K562 (cell line): Measurements from ENCODE around the gene TRABD2B. TPM values are rescaled to one million over a fixed set of nuclear protein-coding genes. Genes with fewer than 3 reads are reported as not detected.

Experiments
- ATAC-seq: fragments of 200-7000 bp; cut with Tn5 transposase; 3 replicates; pipeline ENCODE4 v1.9.1; 2020; ENCODE audit warnings: moderate library complexity
- BruUV-seq: library from RNA; stranded (reverse); fragments of 400-500 nt; replicated peaks from 2 replicates; lab custom pipeline; 2021; lab: Mats Ljungman, UMichigan
- CTCF ChIA-PET: fragments of 300-600 bp; formaldehyde crosslinking; extraction: SDS; loops from one replicate; lab custom pipeline; 2021; ENCODE audit warnings: low intra/inter-chr PET ratio; lab: Yijun Ruan, JAX
- POLR2A ChIA-PET: fragments of 300-600, 350-650 bp; sonication (Branson Sonifier 250); formaldehyde crosslinking; extraction: SDS; loops from one replicate; lab custom pipeline; 2021; ENCODE audit warnings: antibody characterized with exemption, inconsistent platforms; lab: Yijun Ruan, JAX
- DNase-seq, 4 experiments: peaks; one replicate each; pipeline versions ENCODE4 v3.0.0 to v3.0.0-alpha.2; 2011 to 2018; ENCODE audit warnings: low spot score in 3 of 4, mixed read lengths in 3 of 4; ENCODE audit errors: extremely low read depth in 1 of 4
- FAIRE-seq: peaks from 2 replicates; lab custom pipeline; 2011; peaks lifted over from hg19 to GRCh38; lab: Jason Lieb, UNC
- H2AFZ ChIP-seq: 2 replicates; pipeline ENCODE4 v1.6.0; 2011; ENCODE audit warnings: low read depth, low read length, control low read depth, inconsistent platforms
- H3K27ac ChIP-seq: fragments of 200-600 bp; 3 replicates; pipeline ENCODE4 v1.8.0; 2011; ENCODE audit warnings: low read depth, mild to moderate bottlenecking, control low read depth, inconsistent platforms, low read length, moderate library complexity, mixed read lengths; ENCODE audit errors: extremely low read depth
- H3K27me3 ChIP-seq, 2 experiments: fragments of 300-600 bp in 1 of 2; 2 replicates in 1 of 2; 3 replicates in 1 of 2; pipeline versions ENCODE4 v1.6.0 to v1.8.0; 2011; ENCODE audit warnings: inconsistent platforms in 2 of 2, low read length in 2 of 2, mild to moderate bottlenecking in 1 of 2, mixed read lengths in 1 of 2, moderate library complexity in 1 of 2; ENCODE audit not compliant: control insufficient read depth in 2 of 2, insufficient read depth in 2 of 2
- H3K36me3 ChIP-seq: fragments of 300-600 bp; 3 replicates; pipeline ENCODE4 v1.8.0; 2011; ENCODE audit warnings: mild to moderate bottlenecking, low read length, inconsistent platforms; ENCODE audit not compliant: control insufficient read depth, insufficient read depth
- H3K4me1 ChIP-seq, 2 experiments: fragments of 200-600 bp in 1 of 2; replicated peaks in 1 of 2; 2 replicates in 1 of 2; 3 replicates in 1 of 2; pipeline versions ENCODE4 v1.5.1 to v1.8.0; 2011; ENCODE audit warnings: inconsistent platforms in 2 of 2, low read length in 2 of 2, mild to moderate bottlenecking in 1 of 2, mixed read lengths in 1 of 2, moderate library complexity in 1 of 2; ENCODE audit not compliant: control insufficient read depth in 2 of 2, insufficient read depth in 2 of 2
- H3K4me2 ChIP-seq: 2 replicates; pipeline ENCODE4 v1.6.1; 2011; ENCODE audit warnings: low read length, control low read depth, inconsistent platforms, mixed read lengths; ENCODE audit not compliant: insufficient read depth
- H3K4me3 ChIP-seq: fragments of 200-600 bp; sonication (generic), shearing (Covaris generic); 2 replicates; pipeline ENCODE4 v1.5.1; 2016; ENCODE audit warnings: control low read depth, inconsistent platforms
- H3K79me2 ChIP-seq: fragments of 200-600 bp; 3 replicates; pipeline ENCODE4 v1.8.0; 2011; ENCODE audit warnings: low read length, inconsistent platforms; ENCODE audit not compliant: control insufficient read depth, insufficient read depth
- H3K9ac ChIP-seq, 2 experiments: 2 replicates each; pipeline versions ENCODE4 v1.6.0 to v1.6.1; 2011; ENCODE audit warnings: low read depth in 2 of 2, low read length in 2 of 2, control low read depth in 1 of 2, inconsistent platforms in 1 of 2, mild to moderate bottlenecking in 1 of 2, mixed read lengths in 1 of 2; ENCODE audit not compliant: insufficient read depth in 1 of 2
- H3K9me1 ChIP-seq: one replicate; pipeline ENCODE4 v1.6.0; 2011; ENCODE audit warnings: inconsistent platforms, mild to moderate bottlenecking, low read length, moderate library complexity; ENCODE audit not compliant: control insufficient read depth, insufficient read depth
- H3K9me3 ChIP-seq: replicated peaks from 2 replicates; pipeline ENCODE4 v1.5.1; 2011; ENCODE audit warnings: low read depth, low read length, inconsistent platforms; ENCODE audit not compliant: control insufficient read depth, insufficient read depth
- H4K20me1 ChIP-seq: replicated peaks from 2 replicates; pipeline ENCODE4 v1.6.1; 2011; ENCODE audit warnings: low read length, inconsistent platforms, mixed read lengths; ENCODE audit not compliant: control insufficient read depth, insufficient read depth
- ATF1 ChIP-seq, 2 experiments: fragments of 450-650 bp in 1 of 2; IDR thresholded peaks; 2 replicates each; pipeline ENCODE4 v1.6.1; 2016; ENCODE audit warnings: missing compliant biosample characterization in 1 of 2, missing genetic modification characterization in 1 of 2
- DDX20 ChIP-seq: fragments of 450-650 bp; IDR thresholded peaks from 2 replicates; pipeline ENCODE4 v1.6.1; 2016; ENCODE audit warnings: missing genetic modification characterization, low read depth, mild to moderate bottlenecking, missing compliant biosample characterization, moderate library complexity
- HSF4 ChIP-seq: fragments of 250-450 bp; sonication (Bioruptor Pico); IDR thresholded peaks from 2 replicates; pipeline ENCODE4 v2.1.2; 2022; ENCODE audit warnings: mild to moderate bottlenecking, moderate library complexity, borderline replicate concordance
- NFE2L1 ChIP-seq: fragments of 450-650 bp; IDR thresholded peaks from 2 replicates; pipeline ENCODE4 v1.6.1; 2016; ENCODE audit warnings: missing genetic modification characterization, low read depth, mild to moderate bottlenecking, missing compliant biosample characterization, moderate library complexity, borderline replicate concordance
- PCBP1 ChIP-seq: fragments of 200-400 bp; formaldehyde crosslinking; IDR thresholded peaks from 2 replicates; pipeline ENCODE4 v1.6.1; 2018; ENCODE audit warnings: mild to moderate bottlenecking, low read depth, low read length; ENCODE audit not compliant: poor library complexity, severe bottlenecking
- RFX1 ChIP-seq: fragments of 450-650 bp; IDR thresholded peaks from 2 replicates; pipeline ENCODE4 v1.6.1; 2016; ENCODE audit warnings: mild to moderate bottlenecking, moderate library complexity
- WGBS: fragments of 100-300 bp; shearing (Covaris generic); methylation state at CpG from one replicate; pipeline ENCODE4 v1.1.6; 2016; ENCODE audit warnings: low coverage, mixed read lengths; ENCODE audit not compliant: insufficient coverage; ENCODE audit errors: missing lambda C conversion rate; 5-methylcytosine and 5-hydroxymethylcytosine counted together
- in situ Hi-C: fragments of 300-500 bp; cut with MboI; formaldehyde crosslinking; loops from 4 replicates; pipeline ENCODE4 v1.15.0; 2018; ENCODE audit warnings: inconsistent platforms, mixed read lengths
- intact Hi-C: fragments of 100-400 bp; cut with micrococcal nuclease; formaldehyde crosslinking; loops from 2 replicates; pipeline ENCODE4 v1.14.2; 2022
- polyA plus RNA-seq, 8 experiments: library from polyadenylated mRNA; depleted of rRNA in 4 of 8; stranded (reverse) in 5 of 8; unstranded in 3 of 8; fragments of >200 nt; fragmentation: Nextera tagmentation in 2 of 8; fragmentation: Illumina TruSeq in 1 of 8; extraction: Ambion mirVana in 2 of 8; extraction: Trizol in 1 of 8; gene quantifications; 2 replicates each; pipeline versions ENCODE4 v1.2.1 to v1.2.3, GENCODE V29; 2011 to 2014; ENCODE audit warnings: inconsistent platforms in 1 of 8, missing spikeins in 1 of 8
- total RNA-seq, 7 experiments: library from RNA; depleted of rRNA in 6 of 7; stranded (reverse); fragments of >200 nt in 6 of 7; fragmentation: Illumina TruSeq in 2 of 7; extraction: Trizol in 2 of 7; gene quantifications; 2 replicates each; pipeline versions ENCODE4 v1.2.1 to v1.2.3, GENCODE V29; 2011 to 2021; ENCODE audit warnings: low replicate concordance in 1 of 7
- TF ChIP-seq, protein P1 (sequence below): fragments of 450-650 bp; IDR thresholded peaks from 2 replicates; pipeline ENCODE4 v1.6.1; 2016; ENCODE audit warnings: low read depth

Gene TRABD2B
- total and polyA plus RNA-seq, 9 of the 15 experiments (the other 6 are each of a cell fraction or from before 2014, with no cell fraction given), result not detected

DNA sequence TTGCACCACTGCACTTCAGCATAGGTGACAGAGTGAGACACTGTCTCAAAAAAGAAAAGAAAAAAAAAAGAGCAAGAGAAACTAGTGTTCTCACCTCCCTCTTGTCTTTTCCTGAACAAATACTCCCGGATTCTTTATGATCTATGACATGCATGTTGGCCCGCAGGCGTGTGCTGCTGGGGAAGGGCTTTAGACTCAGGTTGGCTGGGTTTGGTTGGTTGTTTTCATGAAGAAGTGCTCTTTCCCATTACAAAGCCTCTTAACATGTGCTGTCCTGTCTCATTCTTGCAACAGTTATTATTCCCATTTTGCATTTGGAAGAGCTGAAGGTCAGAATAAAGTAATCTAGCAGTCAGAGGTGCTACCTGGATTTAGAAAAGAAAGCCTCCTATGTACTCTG, 79.5 kb downstream of the TRABD2B start:
- Histone ChIP-seq H3K9ac (no peak overlapping the region), H3K4me2 (no peak overlapping the region), H3K4me3 (no peak overlapping the region), H3K4me1 (peaks cover 0 to 3% of the 10 kb centered on the region in 2 experiments; a peak in 2 of 5 replicates), H4K20me1 (0 out of 2 replicates have a peak, but pooled peaks cover 4% of the 10 kb centered on the region), H2AFZ (no peak overlapping the region), H3K36me3 (no peaks in the 10 kb centered on the region), H3K79me2 (no peaks in the 10 kb centered on the region), H3K9me3 (no peaks in the 10 kb centered on the region), H3K9me1 (no peaks in the 10 kb centered on the region), H3K27me3 (peaks cover 0 to 12% of the 10 kb centered on the region in 2 experiments; a peak in 2 of 5 replicates), H3K27ac (no peak overlapping the region)
- in situ Hi-C loops (no loop called here), intact Hi-C loops (no loop called here)
- no TSS peak for BruUV-seq
- no peak for ATAC-seq
- POLR2A ChIA-PET, result interaction anchor here (1.0 kb wide), 1 partner anchor 191 kb away, joined by 4 read pairs; no protein-coding TSS in a partner anchor
- no peak for FAIRE-seq
- CTCF ChIA-PET, result no interaction called here
- no peak for DNase-seq
- WGBS, result 3% methylated on average over 3 of the region's 3 CpGs
- TF ChIP-seq DDX20 (tag), result no peak
- no peak for TF ChIP-seq ATF1 (CRISPR knock-in tag; IDR thresholded peaks at IDR 0.05)
- no peak for TF ChIP-seq ATF1 (tag; IDR thresholded peaks at IDR 0.05)
- TF ChIP-seq, protein P1, sequence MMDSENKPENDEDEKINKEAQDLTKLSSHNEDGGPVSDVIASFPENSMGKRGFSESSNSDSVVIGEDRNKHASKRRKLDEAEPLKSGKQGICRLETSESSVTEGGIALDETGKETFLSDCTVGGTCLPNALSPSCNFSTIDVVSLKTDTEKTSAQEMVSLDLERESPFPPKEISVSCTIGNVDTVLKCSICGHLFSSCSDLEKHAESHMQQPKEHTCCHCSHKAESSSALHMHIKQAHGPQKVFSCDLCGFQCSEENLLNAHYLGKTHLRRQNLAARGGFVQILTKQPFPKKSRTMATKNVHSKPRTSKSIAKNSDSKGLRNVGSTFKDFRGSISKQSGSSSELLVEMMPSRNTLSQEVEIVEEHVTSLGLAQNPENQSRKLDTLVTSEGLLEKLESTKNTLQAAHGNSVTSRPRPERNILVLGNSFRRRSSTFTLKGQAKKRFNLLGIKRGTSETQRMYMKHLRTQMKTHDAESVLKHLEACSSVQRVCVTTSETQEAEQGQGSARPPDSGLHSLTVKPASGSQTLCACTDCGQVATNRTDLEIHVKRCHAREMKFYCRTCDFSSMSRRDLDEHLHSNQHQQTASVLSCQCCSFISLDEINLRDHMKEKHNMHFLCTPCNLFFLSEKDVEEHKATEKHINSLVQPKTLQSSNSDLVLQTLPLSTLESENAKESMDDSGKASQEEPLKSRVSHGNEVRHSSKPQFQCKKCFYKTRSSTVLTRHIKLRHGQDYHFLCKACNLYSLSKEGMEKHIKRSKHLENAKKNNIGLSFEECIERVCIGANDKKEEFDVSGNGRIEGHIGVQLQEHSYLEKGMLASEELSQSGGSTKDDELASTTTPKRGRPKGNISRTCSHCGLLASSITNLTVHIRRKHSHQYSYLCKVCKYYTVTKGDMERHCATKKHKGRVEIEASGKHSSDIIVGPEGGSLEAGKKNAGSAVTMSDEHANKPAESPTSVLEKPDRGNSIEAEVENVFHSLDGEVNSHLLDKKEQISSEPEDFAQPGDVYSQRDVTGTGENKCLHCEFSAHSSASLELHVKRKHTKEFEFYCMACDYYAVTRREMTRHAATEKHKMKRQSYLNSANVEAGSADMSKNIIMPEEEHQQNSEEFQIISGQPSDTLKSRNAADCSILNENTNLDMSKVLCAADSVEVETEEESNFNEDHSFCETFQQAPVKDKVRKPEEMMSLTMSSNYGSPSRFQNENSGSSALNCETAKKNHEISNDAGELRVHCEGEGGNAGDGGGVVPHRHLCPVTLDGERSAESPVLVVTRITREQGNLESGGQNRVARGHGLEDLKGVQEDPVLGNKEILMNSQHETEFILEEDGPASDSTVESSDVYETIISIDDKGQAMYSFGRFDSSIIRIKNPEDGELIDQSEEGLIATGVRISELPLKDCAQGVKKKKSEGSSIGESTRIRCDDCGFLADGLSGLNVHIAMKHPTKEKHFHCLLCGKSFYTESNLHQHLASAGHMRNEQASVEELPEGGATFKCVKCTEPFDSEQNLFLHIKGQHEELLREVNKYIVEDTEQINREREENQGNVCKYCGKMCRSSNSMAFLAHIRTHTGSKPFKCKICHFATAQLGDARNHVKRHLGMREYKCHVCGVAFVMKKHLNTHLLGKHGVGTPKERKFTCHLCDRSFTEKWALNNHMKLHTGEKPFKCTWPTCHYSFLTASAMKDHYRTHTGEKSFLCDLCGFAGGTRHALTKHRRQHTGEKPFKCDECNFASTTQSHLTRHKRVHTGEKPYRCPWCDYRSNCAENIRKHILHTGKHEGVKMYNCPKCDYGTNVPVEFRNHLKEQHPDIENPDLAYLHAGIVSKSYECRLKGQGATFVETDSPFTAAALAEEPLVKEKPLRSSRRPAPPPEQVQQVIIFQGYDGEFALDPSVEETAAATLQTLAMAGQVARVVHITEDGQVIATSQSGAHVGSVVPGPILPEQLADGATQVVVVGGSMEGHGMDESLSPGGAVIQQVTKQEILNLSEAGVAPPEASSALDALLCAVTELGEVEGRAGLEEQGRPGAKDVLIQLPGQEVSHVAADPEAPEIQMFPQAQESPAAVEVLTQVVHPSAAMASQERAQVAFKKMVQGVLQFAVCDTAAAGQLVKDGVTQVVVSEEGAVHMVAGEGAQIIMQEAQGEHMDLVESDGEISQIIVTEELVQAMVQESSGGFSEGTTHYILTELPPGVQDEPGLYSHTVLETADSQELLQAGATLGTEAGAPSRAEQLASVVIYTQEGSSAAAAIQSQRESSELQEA, result no peak
- TF ChIP-seq RFX1, result no peak
- TF ChIP-seq PCBP1, result no peak
- TF ChIP-seq HSF4, result no peak
- TF ChIP-seq NFE2L1 (tag), result no peak
